Esophagus squamous epithelium (tissue), 4 donors: ENCODE data around the gene LCN10.

Source experiments
- CTCF ChIP-seq, 6 experiments: fragments of 450-650 bp in 4 of 6; fragments of 200-600 bp in 2 of 6; sonication (generic) in 2 of 6; IDR thresholded peaks; one replicate each; pipeline ENCODE4 v1.5.1; 2016 to 2019; ENCODE audit warnings: antibody characterized with exemption in 6 of 6, mild to moderate bottlenecking in 4 of 6, moderate library complexity in 4 of 6
- POLR2A ChIP-seq, 4 donors: fragments of 450-650 bp; IDR thresholded peaks; one replicate each; pipeline ENCODE4 v1.6.1; 2017; ENCODE audit warnings: antibody characterized with exemption in 4 of 4, mild to moderate bottlenecking in 4 of 4, moderate library complexity in 3 of 4

- TF ChIP-seq CTCF (IDR thresholded peaks at IDR 0.05), result no peak
- no peak for TF ChIP-seq POLR2A (IDR thresholded peaks at IDR 0.05)
Measured at GRCh38 chr9:136786451-136786850, 43.7 kb upstream of the LCN10 start.
